Upper lobe of left lung (tissue), 4 donors: ENCODE data around the gene RTTN.
"Not testable (repeated sequence)": the region's sequence is repeated elsewhere in the genome, so short reads cannot be mapped to it uniquely, and the experiment has no call there.

Experiments used
- CTCF ChIP-seq, 6 experiments: fragments of 450-650 bp in 4 of 6; fragments of 200-600 bp in 2 of 6; sonication (generic) in 2 of 6; IDR thresholded peaks; one replicate each; pipeline ENCODE4 v1.5.1; 2016 to 2019; ENCODE audit warnings: antibody characterized with exemption in 6 of 6
- EP300 ChIP-seq, 4 donors: sonication (generic); formaldehyde crosslinking; IDR thresholded peaks; one replicate each; pipeline ENCODE4 v1.5.1; 2017; ENCODE audit warnings: antibody characterized with exemption in 4 of 4, control low read depth in 2 of 4
- POLR2A ChIP-seq, 4 donors: fragments of 450-650 bp; IDR thresholded peaks; one replicate each; pipeline ENCODE4 v1.5.1; 2016 to 2017; ENCODE audit warnings: antibody characterized with exemption in 4 of 4, mild to moderate bottlenecking in 2 of 4
- POLR2AphosphoS5 ChIP-seq, 2 donors: sonication (generic); formaldehyde crosslinking; IDR thresholded peaks; one replicate each; pipeline ENCODE4 v1.5.1; 2017; ENCODE audit warnings: antibody characterized with exemption in 2 of 2

- TF ChIP-seq CTCF, POLR2A, EP300, POLR2AphosphoS5 (IDR thresholded peaks at IDR 0.05): not testable (repeated sequence)
Observed at GRCh38 chr18:70102854-70103253, 102.6 kb downstream of the RTTN start.
